Panc1 (cell line): ENCODE results near the gene CNGA1. TPM values are rescaled to one million over a fixed set of nuclear protein-coding genes. Genes with fewer than 3 reads are reported as not detected.

ENCODE experiments used
- ATAC-seq: fragments of 200-7000 bp; cut with Tn5 transposase; 2 replicates; pipeline ENCODE4 v1.9.1; 2020; ENCODE audit warnings: mild to moderate bottlenecking, moderate library complexity
- BruUV-seq: library from RNA; stranded (reverse); fragments of 400-500 nt; replicated peaks from 2 replicates; lab custom pipeline; 2021; lab: Mats Ljungman, UMichigan
- CTCF ChIA-PET: fragments of 300-600 bp; sonication (Branson Sonifier 250); formaldehyde crosslinking; loops from one replicate; lab custom pipeline; 2022; ENCODE audit warnings: antibody characterized with exemption; lab: Charles Lee
- POLR2A ChIA-PET: fragments of 300-600 bp; sonication (Branson Sonifier 250); formaldehyde crosslinking; loops from one replicate; lab custom pipeline; 2022; ENCODE audit warnings: antibody characterized with exemption; lab: Charles Lee
- DNase-seq: peaks from one replicate; pipeline ENCODE4 v3.0.0-alpha.2; 2010; ENCODE audit warnings: low read depth, low spot score
- H3K27ac ChIP-seq: 2 replicates; pipeline ENCODE4 v1.5.1; 2011; ENCODE audit warnings: mild to moderate bottlenecking, low read length, inconsistent platforms
- H3K27me3 ChIP-seq: fragments of 200-500 bp; sonication (Bioruptor generic); 2 replicates; pipeline ENCODE4 v1.6.0; 2014; ENCODE audit warnings: low read length, inconsistent platforms; ENCODE audit not compliant: control insufficient read depth, insufficient read depth
- H3K36me3 ChIP-seq: fragments of 200-500 bp; sonication (Bioruptor generic); 2 replicates; pipeline ENCODE4 v1.5.1; 2014; ENCODE audit warnings: inconsistent platforms, mild to moderate bottlenecking, low read length, moderate library complexity; ENCODE audit not compliant: control insufficient read depth, insufficient read depth
- H3K4me1 ChIP-seq: 2 replicates; pipeline ENCODE4 v1.5.1; 2011; ENCODE audit warnings: inconsistent platforms, mild to moderate bottlenecking, low read length, moderate library complexity; ENCODE audit not compliant: control insufficient read depth, insufficient read depth
- H3K4me3 ChIP-seq, 2 experiments: 2 replicates each; pipeline ENCODE4 v1.5.1; 2011 to 2012; ENCODE audit warnings: low read depth in 2 of 2, low read length in 2 of 2, mild to moderate bottlenecking in 2 of 2, inconsistent platforms in 1 of 2, moderate library complexity in 1 of 2
- H3K9me3 ChIP-seq: fragments of 200-500 bp; sonication (Bioruptor generic); 2 replicates; pipeline ENCODE4 v1.5.1; 2014; ENCODE audit warnings: low read depth, mild to moderate bottlenecking, inconsistent platforms, low read length, moderate library complexity; ENCODE audit not compliant: control insufficient read depth, insufficient read depth
- POLR2AphosphoS5 ChIP-seq: IDR thresholded peaks from 2 replicates; pipeline ENCODE4 v1.6.1; 2012; ENCODE audit warnings: mild to moderate bottlenecking, low read depth, low read length, moderate library complexity
- SIN3A ChIP-seq: IDR thresholded peaks from 2 replicates; pipeline ENCODE4 v1.6.1; 2012; ENCODE audit warnings: low read depth, mild to moderate bottlenecking, low read length, moderate library complexity, borderline replicate concordance; ENCODE audit not compliant: insufficient read depth
- TCF7L2 ChIP-seq: IDR thresholded peaks from 2 replicates; pipeline ENCODE4 v1.6.1; 2011; ENCODE audit warnings: mild to moderate bottlenecking, low read depth, low read length, inconsistent platforms
- in situ Hi-C: cut with HindIII; loops from 2 replicates; pipeline ENCODE4 v1.10.0; 2016; ENCODE audit warnings: low sequenced_read_pairs, low pct_unique_long_range_greater_than_20kb
- intact Hi-C: fragments of 100-400 bp; cut with micrococcal nuclease; formaldehyde crosslinking; loops from one replicate; pipeline ENCODE4 v1.10.0; 2022; ENCODE audit not compliant: unreplicated experiment
- total RNA-seq: library from RNA; stranded (reverse); gene quantifications from one replicate; pipeline ENCODE4 v1.2.1, GENCODE V29; 2021; ENCODE audit not compliant: unreplicated experiment
- TF ChIP-seq, protein P1 (sequence below): fragments of 450-650 bp; IDR thresholded peaks from 2 replicates; pipeline ENCODE4 v1.5.1; 2017; ENCODE audit warnings: mild to moderate bottlenecking
- TF ChIP-seq, protein P2 (sequence below), 2 experiments: IDR thresholded peaks; 2 replicates each; pipeline ENCODE4 v1.6.1; 2011 to 2012; ENCODE audit warnings: low read depth in 2 of 2, control low read depth in 1 of 2, low read length in 1 of 2, mild to moderate bottlenecking in 1 of 2, moderate library complexity in 1 of 2; ENCODE audit not compliant: insufficient read depth in 1 of 2

Gene CNGA1
- total RNA-seq, 1 experiment from 2014 or later: 0.23 TPM

DNA sequence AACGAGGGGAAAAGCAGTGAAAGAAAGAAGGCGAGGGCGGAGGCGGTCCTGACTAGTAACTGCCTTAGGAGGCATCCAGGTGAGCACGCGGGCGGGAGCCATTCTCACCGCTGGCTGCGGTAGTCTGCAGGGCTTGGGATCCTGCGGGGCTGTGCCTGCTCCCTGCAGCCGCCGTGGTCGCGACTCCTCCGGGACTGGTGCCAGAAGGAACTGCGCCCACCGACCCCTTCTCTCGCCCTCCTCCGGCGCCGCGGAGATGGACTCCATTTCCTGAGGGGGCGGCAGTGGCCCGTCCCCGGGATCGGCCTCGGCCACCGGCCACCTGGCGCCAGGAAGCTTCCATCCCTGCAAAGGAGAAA is 102.6 kb downstream of the CNGA1 start (continued):
- TF ChIP-seq, protein P1, sequence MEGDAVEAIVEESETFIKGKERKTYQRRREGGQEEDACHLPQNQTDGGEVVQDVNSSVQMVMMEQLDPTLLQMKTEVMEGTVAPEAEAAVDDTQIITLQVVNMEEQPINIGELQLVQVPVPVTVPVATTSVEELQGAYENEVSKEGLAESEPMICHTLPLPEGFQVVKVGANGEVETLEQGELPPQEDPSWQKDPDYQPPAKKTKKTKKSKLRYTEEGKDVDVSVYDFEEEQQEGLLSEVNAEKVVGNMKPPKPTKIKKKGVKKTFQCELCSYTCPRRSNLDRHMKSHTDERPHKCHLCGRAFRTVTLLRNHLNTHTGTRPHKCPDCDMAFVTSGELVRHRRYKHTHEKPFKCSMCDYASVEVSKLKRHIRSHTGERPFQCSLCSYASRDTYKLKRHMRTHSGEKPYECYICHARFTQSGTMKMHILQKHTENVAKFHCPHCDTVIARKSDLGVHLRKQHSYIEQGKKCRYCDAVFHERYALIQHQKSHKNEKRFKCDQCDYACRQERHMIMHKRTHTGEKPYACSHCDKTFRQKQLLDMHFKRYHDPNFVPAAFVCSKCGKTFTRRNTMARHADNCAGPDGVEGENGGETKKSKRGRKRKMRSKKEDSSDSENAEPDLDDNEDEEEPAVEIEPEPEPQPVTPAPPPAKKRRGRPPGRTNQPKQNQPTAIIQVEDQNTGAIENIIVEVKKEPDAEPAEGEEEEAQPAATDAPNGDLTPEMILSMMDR: no peak

DNA sequence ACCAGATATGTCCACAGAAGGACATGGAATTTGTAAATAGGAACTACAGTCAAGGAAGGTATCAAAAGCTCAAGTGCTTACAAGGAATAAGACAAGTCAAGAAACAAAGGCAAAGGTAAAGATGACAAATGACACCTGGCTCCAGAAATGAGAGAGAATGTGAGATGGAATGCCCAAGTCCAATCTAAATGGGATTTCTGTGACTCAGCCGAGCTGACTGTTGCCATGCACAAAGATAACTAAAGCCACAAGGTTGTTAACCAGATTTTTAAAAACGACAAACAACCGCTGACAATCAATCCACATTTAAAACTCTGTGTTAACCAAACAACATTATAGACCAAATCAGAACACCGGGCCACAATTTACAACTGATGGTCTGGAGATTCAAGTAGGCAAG is 103.2 kb downstream of the CNGA1 start:
- in situ Hi-C loops (no loop called here), intact Hi-C loops (no loop called here)
- Histone ChIP-seq H3K27me3 (no peaks in the 10 kb centered on the region), H3K9me3 (no peaks in the 10 kb centered on the region), H3K4me3 (peak overlapping the region; percentile 82 to 88), H3K36me3 (peaks cover 2% of the 10 kb centered on the region), H3K4me1 (peaks cover 3% of the 10 kb centered on the region; the same call in 1 of the 2 replicates), H3K27ac (peak overlapping the region; percentile 77)
- ChIA-PET POLR2A (no interaction called here), CTCF (interaction anchor here (0.6 kb wide), 1 partner anchor 1016 kb away, joined by 4 read pairs; no protein-coding TSS in a partner anchor)
- DNase-seq (no peak), ATAC-seq (no peak)
- no peak for TF ChIP-seq POLR2AphosphoS5
- TF ChIP-seq, protein P1: no peak
- TF ChIP-seq, protein P2, sequence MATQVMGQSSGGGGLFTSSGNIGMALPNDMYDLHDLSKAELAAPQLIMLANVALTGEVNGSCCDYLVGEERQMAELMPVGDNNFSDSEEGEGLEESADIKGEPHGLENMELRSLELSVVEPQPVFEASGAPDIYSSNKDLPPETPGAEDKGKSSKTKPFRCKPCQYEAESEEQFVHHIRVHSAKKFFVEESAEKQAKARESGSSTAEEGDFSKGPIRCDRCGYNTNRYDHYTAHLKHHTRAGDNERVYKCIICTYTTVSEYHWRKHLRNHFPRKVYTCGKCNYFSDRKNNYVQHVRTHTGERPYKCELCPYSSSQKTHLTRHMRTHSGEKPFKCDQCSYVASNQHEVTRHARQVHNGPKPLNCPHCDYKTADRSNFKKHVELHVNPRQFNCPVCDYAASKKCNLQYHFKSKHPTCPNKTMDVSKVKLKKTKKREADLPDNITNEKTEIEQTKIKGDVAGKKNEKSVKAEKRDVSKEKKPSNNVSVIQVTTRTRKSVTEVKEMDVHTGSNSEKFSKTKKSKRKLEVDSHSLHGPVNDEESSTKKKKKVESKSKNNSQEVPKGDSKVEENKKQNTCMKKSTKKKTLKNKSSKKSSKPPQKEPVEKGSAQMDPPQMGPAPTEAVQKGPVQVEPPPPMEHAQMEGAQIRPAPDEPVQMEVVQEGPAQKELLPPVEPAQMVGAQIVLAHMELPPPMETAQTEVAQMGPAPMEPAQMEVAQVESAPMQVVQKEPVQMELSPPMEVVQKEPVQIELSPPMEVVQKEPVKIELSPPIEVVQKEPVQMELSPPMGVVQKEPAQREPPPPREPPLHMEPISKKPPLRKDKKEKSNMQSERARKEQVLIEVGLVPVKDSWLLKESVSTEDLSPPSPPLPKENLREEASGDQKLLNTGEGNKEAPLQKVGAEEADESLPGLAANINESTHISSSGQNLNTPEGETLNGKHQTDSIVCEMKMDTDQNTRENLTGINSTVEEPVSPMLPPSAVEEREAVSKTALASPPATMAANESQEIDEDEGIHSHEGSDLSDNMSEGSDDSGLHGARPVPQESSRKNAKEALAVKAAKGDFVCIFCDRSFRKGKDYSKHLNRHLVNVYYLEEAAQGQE (IDR thresholded peaks at IDR 0.05; ENCODE audit: insufficient read depth in 1 of 2, low read depth in 2 of 2, low read length in 1 of 2): no peak
- TF ChIP-seq SIN3A: no peak
- TF ChIP-seq TCF7L2: no peak
- BruUV-seq: TSS peak; percentile 85

DNA sequence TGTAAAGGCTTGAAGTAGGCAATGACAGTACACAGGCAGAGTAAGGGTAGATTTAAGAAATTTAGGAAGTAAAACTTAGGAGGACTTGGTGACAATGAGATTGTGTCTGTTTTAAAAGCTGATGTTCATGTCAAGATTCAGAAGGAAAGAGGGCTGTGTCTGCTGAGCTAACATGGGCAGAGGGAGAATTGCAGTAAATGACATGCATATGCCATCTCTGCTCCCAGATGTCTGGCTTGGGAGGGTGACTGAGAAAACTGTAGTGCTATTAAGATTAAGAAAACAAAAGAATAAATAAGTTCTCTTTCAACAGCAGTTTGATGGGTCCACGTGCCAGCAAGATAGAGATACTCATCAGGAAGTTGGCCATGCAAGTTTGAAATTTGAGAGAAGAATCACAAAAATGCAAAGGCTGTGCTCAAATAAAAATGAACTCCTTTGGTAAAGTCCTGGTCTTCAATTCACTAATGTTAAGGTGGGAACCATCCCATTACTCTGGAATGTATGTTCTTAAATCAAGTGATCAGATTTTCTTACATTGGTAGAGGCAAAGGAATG is 109.3 kb downstream of the CNGA1 start:
- no peaks in the 10 kb centered on the region for H3K27me3 ChIP-seq
- DNase-seq (no peak), ATAC-seq (no peak)
- CTCF ChIA-PET: no interaction called here
- intact Hi-C loops: no loop called here
- POLR2A ChIA-PET: no interaction called here
- H3K27ac ChIP-seq: no peak overlapping the region
- BruUV-seq: no TSS peak
- H3K4me3 ChIP-seq: no peak overlapping the region
- no peaks in the 10 kb centered on the region for H3K9me3 ChIP-seq
- no peak for TF ChIP-seq POLR2AphosphoS5
- no peak for TF ChIP-seq SIN3A
- TF ChIP-seq, protein P2 (IDR thresholded peaks at IDR 0.05; ENCODE audit: insufficient read depth in 1 of 2, low read depth in 2 of 2, low read length in 1 of 2): no peak
- no peak for TF ChIP-seq TCF7L2
- TF ChIP-seq, protein P1: no peak
- H3K36me3 ChIP-seq: peaks cover 6% of the 10 kb centered on the region; the same call in 1 of the 2 replicates
- in situ Hi-C loops: no loop called here
- no peaks in the 10 kb centered on the region for H3K4me1 ChIP-seq
